Neuron (in vitro differentiated cells): ENCODE results near the gene NME3.

Source experiments
- H2AFZ ChIP-seq: one replicate; pipeline ENCODE4 v1.6.1; 2013; ENCODE audit warnings: low read depth, mild to moderate bottlenecking, inconsistent platforms, low read length, moderate library complexity
- H3K27me3 ChIP-seq: one replicate; pipeline ENCODE4 v1.6.1; 2013; ENCODE audit warnings: low read length; ENCODE audit not compliant: insufficient read depth
- H3K36me3 ChIP-seq: one replicate; pipeline ENCODE4 v1.6.1; 2013; ENCODE audit warnings: low read length; ENCODE audit not compliant: insufficient read depth
- H3K4me1 ChIP-seq: one replicate; pipeline ENCODE4 v1.6.1; 2013; ENCODE audit warnings: low read length; ENCODE audit not compliant: insufficient read depth
- H3K4me3 ChIP-seq: 2 replicates; pipeline ENCODE4 v1.5.1; 2013; ENCODE audit warnings: mild to moderate bottlenecking, low read length, moderate library complexity
- H3K9me3 ChIP-seq: one replicate; pipeline ENCODE4 v1.6.1; 2013; ENCODE audit warnings: low read length

NME3 gene

GRCh38 chr16:1771188-1771863, at the start of gene NME3:
Gene NME3, minus strand, starts transcription at chr16:1771543. Its CDS starts 9 bp downstream, at chr16:1771534.
- Histone ChIP-seq H3K4me1 (peaks cover 19% of the 10 kb centered on the region), H3K27me3 (no peaks in the 10 kb centered on the region), H3K36me3 (peaks cover 49% of the 10 kb centered on the region), H3K4me3 (peak within 1 kb of the TSS; percentile 87), H3K9me3 (no peaks in the 10 kb centered on the region), H2AFZ (no peak within 1 kb of the TSS)

DNA sequence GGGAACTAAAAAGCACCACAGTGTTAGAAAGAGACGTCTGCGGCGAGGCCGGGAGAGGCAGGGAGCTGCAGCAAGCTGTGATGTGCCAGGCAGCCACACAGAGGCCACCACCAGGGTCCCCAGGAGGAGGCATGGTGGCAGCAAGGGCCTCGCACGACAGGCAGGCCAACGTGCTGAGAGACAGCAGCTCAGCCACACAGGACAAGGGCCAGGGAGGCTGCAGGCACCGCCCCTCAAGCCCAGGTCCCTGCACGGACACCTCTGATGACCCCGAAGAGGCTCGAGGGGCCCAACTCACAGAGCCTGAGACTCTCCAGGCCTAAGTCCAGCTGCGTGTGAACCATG, 49.6 kb upstream of the NME3 start:
- no peak overlapping the region for H2AFZ ChIP-seq
- H3K36me3 ChIP-seq, result peaks cover 20% of the 10 kb centered on the region
- peaks cover 8% of the 10 kb centered on the region for H3K4me1 ChIP-seq
- H3K27me3 ChIP-seq, result no peaks in the 10 kb centered on the region
- no peaks in the 10 kb centered on the region for H3K9me3 ChIP-seq
- no peak overlapping the region for H3K4me3 ChIP-seq

- H3K4me1 ChIP-seq, result peaks cover 2% of the 10 kb centered on the region
- peaks cover 23% of the 10 kb centered on the region for H3K36me3 ChIP-seq
- no peak overlapping the region for H2AFZ ChIP-seq
- no peaks in the 10 kb centered on the region for H3K27me3 ChIP-seq
- H3K4me3 ChIP-seq, result no peak overlapping the region
- no peaks in the 10 kb centered on the region for H3K9me3 ChIP-seq
Observed at GRCh38 chr16:1820096-1820945, 49.0 kb upstream of the NME3 start.

- no peaks in the 10 kb centered on the region for H3K27me3 ChIP-seq
- peaks cover 25% of the 10 kb centered on the region for H3K36me3 ChIP-seq
Observed at GRCh38 chr16:1819611-1820010, 48.3 kb upstream of the NME3 start.

DNA sequence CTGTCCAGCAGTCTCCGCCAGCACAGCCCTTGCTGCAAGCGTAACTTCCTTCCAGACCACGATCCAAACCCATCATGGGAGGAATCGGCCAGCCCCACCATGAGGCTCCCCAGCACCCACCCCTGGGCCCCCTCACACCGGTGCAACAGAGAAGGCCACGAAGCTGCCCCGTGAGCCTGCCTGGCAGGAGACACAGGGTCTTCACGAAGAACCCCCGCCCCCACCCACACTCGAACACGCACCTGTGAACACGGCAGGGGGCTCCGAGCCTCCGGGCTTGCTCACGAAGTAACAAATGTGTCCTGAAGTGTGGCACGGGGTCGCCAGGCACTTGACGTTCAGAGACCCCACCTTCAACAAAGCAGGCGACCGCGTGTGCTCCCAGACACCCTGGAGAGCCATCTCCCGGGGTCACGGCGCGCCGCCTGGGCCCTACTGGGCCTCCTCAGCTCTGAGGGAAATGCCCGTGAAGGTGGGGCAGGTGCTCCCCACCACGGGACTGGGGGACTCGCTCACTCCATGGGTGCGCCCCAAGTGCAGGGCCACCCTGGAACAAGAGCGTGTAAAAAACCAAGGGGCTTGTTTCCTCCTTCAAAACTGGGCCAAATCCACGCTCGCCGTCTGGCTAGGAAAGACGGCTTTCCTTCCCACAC, 47.7 kb upstream of the NME3 start:
- no peaks in the 10 kb centered on the region for H3K9me3 ChIP-seq
- no peaks in the 10 kb centered on the region for H3K4me1 ChIP-seq
- H3K4me3 ChIP-seq, result no peak overlapping the region
- H3K27me3 ChIP-seq, result no peaks in the 10 kb centered on the region
- H3K36me3 ChIP-seq, result peaks cover 25% of the 10 kb centered on the region
- H2AFZ ChIP-seq, result no peak overlapping the region

More at GRCh38 chr16:1819611-1820010, 48.3 kb upstream of the NME3 start:
- Histone ChIP-seq H3K4me1 (no peaks in the 10 kb centered on the region), H2AFZ (no peak overlapping the region), H3K4me3 (no peak overlapping the region), H3K9me3 (no peaks in the 10 kb centered on the region)

DNA sequence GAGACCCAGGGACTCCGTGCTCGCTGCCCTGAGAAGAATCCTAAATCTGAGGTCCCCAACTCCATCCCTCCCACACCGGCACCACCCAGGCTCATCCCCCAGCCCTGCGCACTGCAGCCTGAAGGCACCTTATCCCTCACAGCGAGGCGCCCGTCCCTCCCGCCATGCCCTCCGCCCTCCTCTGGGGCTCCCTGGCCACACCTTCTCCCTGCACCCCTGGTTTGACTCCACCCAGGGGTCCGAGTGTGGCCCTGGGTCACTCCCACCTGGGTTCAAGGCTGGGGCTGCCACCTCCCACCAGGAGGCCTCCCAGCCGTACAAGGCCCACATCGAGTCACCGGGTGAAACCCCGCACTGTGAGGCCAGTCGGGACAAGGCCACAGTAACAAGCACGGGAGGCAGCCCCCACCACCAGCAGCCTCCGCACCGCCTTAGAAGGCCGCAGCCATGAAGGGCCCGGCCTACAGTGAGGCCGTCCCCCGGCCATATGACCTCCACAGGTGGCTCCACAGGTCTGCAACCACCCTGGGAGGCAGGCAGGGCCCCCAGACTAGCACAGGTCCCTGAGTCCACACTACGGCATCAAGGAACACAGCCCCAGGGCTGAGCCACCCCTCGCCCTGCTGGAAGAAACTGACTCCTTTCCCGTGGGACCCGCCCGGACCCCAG, 47.0 kb upstream of the NME3 start:
- Histone ChIP-seq H2AFZ (no peak overlapping the region), H3K27me3 (no peaks in the 10 kb centered on the region), H3K4me1 (no peaks in the 10 kb centered on the region), H3K4me3 (no peak overlapping the region), H3K9me3 (no peaks in the 10 kb centered on the region), H3K36me3 (peaks cover 28% of the 10 kb centered on the region)

GRCh38 chr16:1817716-1818115, 46.4 kb upstream of the NME3 start:
- Histone ChIP-seq H2AFZ (no peak overlapping the region), H3K36me3 (peaks cover 28% of the 10 kb centered on the region), H3K9me3 (no peaks in the 10 kb centered on the region), H3K4me1 (no peaks in the 10 kb centered on the region), H3K4me3 (no peak overlapping the region), H3K27me3 (no peaks in the 10 kb centered on the region)

GRCh38 chr16:1817276-1817589, 45.9 kb upstream of the NME3 start:
- H2AFZ ChIP-seq, result no peak overlapping the region

DNA sequence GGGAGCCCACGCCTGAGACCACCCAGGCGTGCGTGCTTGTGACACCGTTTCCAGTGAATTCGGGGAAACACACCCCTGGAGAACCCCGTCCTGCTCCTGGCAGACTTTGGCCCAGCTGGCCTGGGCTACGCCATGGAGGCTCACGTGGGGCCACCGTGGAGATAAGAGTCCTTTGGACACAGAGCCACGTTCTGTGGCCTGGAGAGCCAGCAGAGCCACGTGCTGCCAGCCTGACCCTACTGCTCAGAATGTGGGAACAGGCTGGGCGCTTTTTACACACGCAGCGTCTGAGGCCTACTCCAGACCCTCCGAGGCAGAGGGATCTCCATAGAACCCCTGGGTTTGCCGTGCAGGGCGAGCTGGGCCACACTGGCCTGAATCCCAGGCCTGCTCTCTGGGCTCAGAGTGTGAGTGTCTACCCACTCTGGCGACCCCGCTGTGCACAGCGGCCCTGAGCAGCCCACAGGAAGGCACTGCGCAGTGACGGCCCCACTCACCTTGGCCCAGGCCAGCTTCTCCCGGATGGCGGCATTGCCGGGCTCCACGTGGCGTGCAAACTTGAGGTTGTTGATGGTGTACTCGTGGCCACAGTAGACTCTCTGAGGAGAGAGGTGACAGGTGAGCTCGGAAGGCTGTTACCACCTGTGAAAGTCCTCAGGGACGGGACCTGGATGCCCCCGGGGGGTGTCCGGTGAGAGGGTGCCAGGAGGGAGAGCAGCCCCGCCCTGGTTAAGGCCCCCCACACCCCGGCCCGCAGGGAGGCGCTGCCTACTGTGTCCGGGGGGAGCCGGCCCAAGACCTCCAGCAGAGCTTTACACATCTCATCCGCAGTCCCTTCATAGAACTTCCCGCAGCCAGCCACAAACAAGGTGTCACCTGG, 45.3 kb upstream of the NME3 start:
- H3K27me3 ChIP-seq, result no peaks in the 10 kb centered on the region
- no peak overlapping the region for H3K4me3 ChIP-seq
- no peaks in the 10 kb centered on the region for H3K4me1 ChIP-seq
- H3K36me3 ChIP-seq, result peaks cover 24% of the 10 kb centered on the region
- no peaks in the 10 kb centered on the region for H3K9me3 ChIP-seq
- H2AFZ ChIP-seq, result no peak overlapping the region

More at GRCh38 chr16:1817276-1817589, 45.9 kb upstream of the NME3 start:
- Histone ChIP-seq H3K27me3 (no peaks in the 10 kb centered on the region), H3K9me3 (no peaks in the 10 kb centered on the region), H3K4me3 (no peak overlapping the region), H3K4me1 (no peaks in the 10 kb centered on the region), H3K36me3 (peaks cover 24% of the 10 kb centered on the region)

GRCh38 chr16:1815461-1815860, 44.1 kb upstream of the NME3 start:
- no peaks in the 10 kb centered on the region for H3K27me3 ChIP-seq

DNA sequence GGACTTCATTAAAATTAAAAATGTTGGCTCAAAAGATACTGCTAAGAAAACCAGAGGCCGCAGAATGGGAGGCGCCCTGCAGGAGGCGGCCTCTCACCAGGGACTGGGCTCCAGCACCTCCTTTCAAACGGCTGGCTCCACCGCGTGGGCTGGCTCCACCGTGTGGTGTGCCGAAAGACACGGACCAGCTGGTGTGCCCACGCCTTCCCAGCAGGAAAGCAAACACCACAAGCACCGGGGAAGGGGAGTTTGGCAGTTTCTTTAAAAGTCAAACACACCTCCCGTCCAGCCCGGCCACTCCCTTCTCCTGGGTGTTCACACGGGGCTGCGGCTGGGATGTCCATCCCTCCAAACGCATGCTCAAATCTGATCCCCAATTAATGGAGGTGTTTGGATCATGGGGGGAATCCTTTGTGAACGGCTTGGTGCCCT, 41.4 kb upstream of the NME3 start:
- Histone ChIP-seq H2AFZ (no peak overlapping the region), H3K36me3 (peaks cover 29% of the 10 kb centered on the region), H3K4me3 (no peak overlapping the region), H3K27me3 (no peaks in the 10 kb centered on the region), H3K9me3 (no peaks in the 10 kb centered on the region), H3K4me1 (no peaks in the 10 kb centered on the region)

More at GRCh38 chr16:1815461-1815860, 44.1 kb upstream of the NME3 start:
- Histone ChIP-seq H3K9me3 (no peaks in the 10 kb centered on the region), H3K4me1 (no peaks in the 10 kb centered on the region), H3K4me3 (no peak overlapping the region), H2AFZ (no peak overlapping the region), H3K36me3 (peaks cover 26% of the 10 kb centered on the region)

DNA sequence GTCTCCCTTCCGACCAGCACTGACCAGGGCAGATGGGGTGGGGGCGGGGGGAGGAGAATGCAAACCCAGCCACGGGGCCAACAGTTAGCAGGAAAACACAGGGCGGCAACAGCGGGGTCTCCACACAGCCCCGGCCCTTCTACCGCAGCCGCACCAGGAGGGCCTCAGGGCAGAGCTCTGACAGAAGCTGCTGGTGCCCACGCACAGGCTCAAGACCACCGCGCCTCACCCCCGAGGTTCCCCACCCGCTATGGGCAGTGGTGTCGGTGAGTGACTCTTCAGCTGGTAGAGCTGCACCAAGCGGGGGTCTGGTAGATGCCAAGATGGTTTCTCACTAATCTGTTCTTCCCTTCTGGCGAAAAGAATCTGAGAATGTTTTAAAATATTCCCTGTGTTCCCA, 39.2 kb upstream of the NME3 start:
- no peaks in the 10 kb centered on the region for H3K4me1 ChIP-seq
- H2AFZ ChIP-seq, result no peak overlapping the region
- no peak overlapping the region for H3K4me3 ChIP-seq

More for the DNA sequence above, 39.2 kb upstream of the NME3 start:
- Histone ChIP-seq H3K27me3 (no peaks in the 10 kb centered on the region), H3K9me3 (peaks cover 2% of the 10 kb centered on the region), H3K36me3 (peaks cover 26% of the 10 kb centered on the region)
